Tibial nerve (tissue), 4 donors: ENCODE results near the gene BTBD7. TPM values are rescaled to one million over a fixed set of nuclear protein-coding genes. Genes with fewer than 3 reads are reported as not detected.

Experiments used
- DNase-seq, 2 donors: peaks; one replicate each; pipeline ENCODE4 v3.0.0-alpha.2; 2019; ENCODE audit warnings: low spot score in 2 of 2
- H3K27ac ChIP-seq, 4 donors: fragments of 200-600 bp; sonication (generic) in 3 of 4; one replicate each; pipeline ENCODE4 v1.5.1; 2017 to 2019; ENCODE audit warnings: mild to moderate bottlenecking in 1 of 4
- H3K27me3 ChIP-seq, 2 donors: fragments of 200-600 bp; sonication (generic) in 1 of 2; one replicate each; pipeline versions ENCODE4 v1.5.1 to v1.6.0; 2017 to 2019
- H3K36me3 ChIP-seq, 3 donors: fragments of 200-600 bp; sonication (generic); one replicate each; pipeline ENCODE4 v1.5.1; 2018 to 2019
- H3K4me1 ChIP-seq, 4 donors: fragments of 200-600 bp; sonication (generic) in 3 of 4; one replicate each; pipeline ENCODE4 v1.5.1; 2017 to 2019
- H3K4me3 ChIP-seq, 4 donors: fragments of 200-600 bp; sonication (generic) in 3 of 4; one replicate each; pipeline ENCODE4 v1.5.1; 2017 to 2019; ENCODE audit warnings: mild to moderate bottlenecking in 1 of 4, moderate library complexity in 1 of 4
- H3K9me3 ChIP-seq, 4 donors: fragments of 200-600 bp; sonication (generic) in 3 of 4; one replicate each; pipeline ENCODE4 v1.5.1; 2017 to 2019
- CTCF ChIP-seq, 5 experiments: fragments of 200-600 bp in 3 of 5; fragments of 450-650 bp in 2 of 5; sonication (generic) in 3 of 5; IDR thresholded peaks; one replicate each; pipeline ENCODE4 v1.5.1; 2016 to 2019; ENCODE audit warnings: antibody characterized with exemption in 5 of 5, mild to moderate bottlenecking in 3 of 5, moderate library complexity in 2 of 5
- EP300 ChIP-seq, 2 donors: sonication (generic); formaldehyde crosslinking; IDR thresholded peaks; one replicate each; pipeline ENCODE4 v1.6.1; 2017; ENCODE audit warnings: antibody characterized with exemption in 2 of 2, mild to moderate bottlenecking in 1 of 2
- POLR2A ChIP-seq, 2 donors: fragments of 450-650 bp; IDR thresholded peaks; one replicate each; pipeline ENCODE4 v1.6.1; 2017; ENCODE audit warnings: antibody characterized with exemption in 2 of 2, mild to moderate bottlenecking in 2 of 2, moderate library complexity in 2 of 2
- WGBS, 2 donors: methylation state at CpG; one replicate each; pipeline ENCODE4 v1.1.5; 2018; 5-methylcytosine and 5-hydroxymethylcytosine counted together
- total RNA-seq, 4 donors: library from RNA; depleted of rRNA; stranded (reverse); fragments of >200 nt; gene quantifications; one replicate each; pipeline ENCODE4 v1.1.0, GENCODE V29; 2016

The BTBD7 gene
- total RNA-seq, result 10 to 100 TPM; 20.1 to 27.8 (median 23.2) TPM

- H3K4me1 ChIP-seq, result peaks cover 0 to 39% (median 25%) of the 10 kb centered on the region in 4 donors
- peaks cover 0 to 5% (median 0%) of the 10 kb centered on the region in 4 donors for H3K9me3 ChIP-seq
- TF ChIP-seq EP300 (IDR thresholded peaks at IDR 0.05), result peak; percentile 29 to 86
- peak; percentile 40 to 72 for TF ChIP-seq POLR2A (IDR thresholded peaks at IDR 0.05)
- TF ChIP-seq CTCF (IDR thresholded peaks at IDR 0.05), result peak in 2 of 5 experiments; percentile 25 to 36
- H3K36me3 ChIP-seq, result peaks cover 0 to 9% (median 0%) of the 10 kb centered on the region in 3 donors
- DNase-seq, result peak; percentile 88 to 89
- H3K27ac ChIP-seq, result peak within 1 kb of the TSS; percentile 86 to 97 (median 90)
- H3K27me3 ChIP-seq, result no peaks in the 10 kb centered on the region
- WGBS, 2 donors, result 0 to 1% methylated on average over 31 to 74 of the region's 74 CpGs
- peak within 1 kb of the TSS; percentile 74 to 89 (median 82) for H3K4me3 ChIP-seq
These were observed at the start of gene BTBD7 for GRCh38 chr14:93332853-93333630. TSS of gene BTBD7 (minus strand) at chr14:93333036. CDS start at chr14:93296051, 36,985 bp downstream.

- DNase-seq, result no peak
- Histone ChIP-seq H3K9me3 (no peaks in the 10 kb centered on the region), H3K27ac (no peak overlapping the region), H3K27me3 (no peaks in the 10 kb centered on the region), H3K4me1 (no peaks in the 10 kb centered on the region), H3K36me3 (no peaks in the 10 kb centered on the region), H3K4me3 (no peak overlapping the region)
- TF ChIP-seq CTCF (IDR thresholded peaks at IDR 0.05) (no peak), POLR2A (IDR thresholded peaks at IDR 0.05) (no peak)
- 48 to 61% methylated on average over 1 of the region's 1 CpG for WGBS, 2 donors
These were observed 48.8 kb upstream of the BTBD7 start for GRCh38 chr14:93381644-93382043.

DNA sequence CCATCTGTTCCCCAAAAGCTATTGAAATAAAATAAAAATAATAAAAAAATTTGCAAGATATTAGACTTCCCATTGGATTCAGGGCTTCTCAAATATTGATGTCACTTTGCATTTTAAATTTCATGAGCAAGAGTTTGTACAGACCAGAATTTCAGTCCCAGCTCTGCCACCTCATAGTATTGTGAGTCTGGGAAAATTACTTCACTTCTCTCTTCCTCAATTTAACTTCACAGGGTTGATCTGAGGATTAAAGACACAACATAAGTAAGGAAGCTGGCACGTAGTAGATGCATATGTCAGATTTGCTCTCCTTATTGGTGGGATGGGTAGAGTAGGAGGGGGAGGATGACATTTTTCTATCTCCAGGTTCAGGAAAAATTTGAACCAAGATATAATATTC, 47.0 kb upstream of the BTBD7 start:
- WGBS, 2 donors, result 50 to 74% methylated on average over 1 of the region's 1 CpG
- H3K27ac ChIP-seq, result no peak overlapping the region
- DNase-seq, result no peak
- no peak overlapping the region for H3K4me3 ChIP-seq
- no peaks in the 10 kb centered on the region for H3K36me3 ChIP-seq
- H3K4me1 ChIP-seq, result no peaks in the 10 kb centered on the region
- H3K27me3 ChIP-seq, result no peaks in the 10 kb centered on the region
- no peak for TF ChIP-seq CTCF (IDR thresholded peaks at IDR 0.05)
- TF ChIP-seq POLR2A (IDR thresholded peaks at IDR 0.05), result no peak
- TF ChIP-seq EP300 (IDR thresholded peaks at IDR 0.05), result no peak
- no peaks in the 10 kb centered on the region for H3K9me3 ChIP-seq

DNA sequence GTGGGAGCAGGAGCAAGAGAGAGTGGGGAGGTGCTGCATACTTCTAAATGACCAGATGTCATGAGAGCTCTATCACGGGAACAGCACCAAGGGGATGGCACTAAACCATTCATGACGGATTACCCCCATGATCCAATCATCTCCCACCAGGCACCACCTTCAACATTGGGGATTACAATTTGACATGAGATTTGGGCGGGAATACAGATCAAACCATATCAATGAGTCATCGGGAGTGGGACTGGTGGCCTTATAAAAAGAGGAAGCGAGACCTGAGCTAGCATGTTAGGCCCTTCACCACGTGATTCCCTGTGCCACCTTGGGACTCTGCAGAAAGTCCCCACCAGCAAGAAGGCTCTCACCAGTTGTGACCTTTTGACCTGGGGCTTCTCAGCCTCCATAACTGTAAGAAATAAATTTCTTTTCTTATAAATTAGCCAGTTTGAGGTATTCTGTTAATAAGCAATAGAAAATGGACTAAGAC, 42.9 kb upstream of the BTBD7 start:
- Histone ChIP-seq H3K4me1 (no peaks in the 10 kb centered on the region), H3K9me3 (peaks cover 0 to 3% (median 0%) of the 10 kb centered on the region in 4 donors), H3K4me3 (no peak overlapping the region), H3K27ac (no peak overlapping the region), H3K27me3 (no peaks in the 10 kb centered on the region), H3K36me3 (no peaks in the 10 kb centered on the region)
- TF ChIP-seq POLR2A (IDR thresholded peaks at IDR 0.05), result no peak
- TF ChIP-seq CTCF (IDR thresholded peaks at IDR 0.05), result no peak
- TF ChIP-seq EP300 (IDR thresholded peaks at IDR 0.05), result no peak
- WGBS, 2 donors, result 81 to 86% methylated on average over 6 of the region's 6 CpGs
- no peak for DNase-seq

- 80 to 81% methylated on average over 4 of the region's 4 CpGs for WGBS, 2 donors
- TF ChIP-seq POLR2A (IDR thresholded peaks at IDR 0.05) (no peak), CTCF (IDR thresholded peaks at IDR 0.05) (no peak), EP300 (IDR thresholded peaks at IDR 0.05) (no peak)
These were observed 37.0 kb upstream of the BTBD7 start for GRCh38 chr14:93369713-93370266.

More at GRCh38 chr14:93369713-93370266, 37.0 kb upstream of the BTBD7 start:
- DNase-seq, result no peak
- Histone ChIP-seq H3K27me3 (no peaks in the 10 kb centered on the region), H3K9me3 (peaks cover 0 to 3% (median 0%) of the 10 kb centered on the region in 4 donors), H3K27ac (no peak overlapping the region), H3K36me3 (no peaks in the 10 kb centered on the region), H3K4me3 (no peak overlapping the region), H3K4me1 (no peaks in the 10 kb centered on the region)
